Myocyte (in vitro differentiated cells): ENCODE results near the gene NUB1. TPM values are rescaled to one million over a fixed set of nuclear protein-coding genes. Genes with fewer than 3 reads are reported as not detected.

ENCODE experiments used
- DNase-seq: peaks from one replicate; pipeline ENCODE4 v3.0.0-alpha.2; 2012; ENCODE audit warnings: low read depth
- total RNA-seq: library from RNA; depleted of rRNA; stranded (reverse); fragments of >200 nt; gene quantifications from 2 replicates; pipeline ENCODE4 v1.2.3, GENCODE V29; 2014

The NUB1 gene
- total RNA-seq, 1 donor from 2014 or later: 60.7 TPM

- no peak for DNase-seq
These were observed 34.7 kb downstream of the NUB1 start for GRCh38 chr7:151376218-151376902.

GRCh38 chr7:151377406-151377805 lies 35.8 kb downstream of the NUB1 start:
- no peak for DNase-seq

GRCh38 chr7:151378011-151378410 lies 36.4 kb downstream of the NUB1 start:
- no peak for DNase-seq

- DNase-seq: no peak
These were observed 37.0 kb downstream of the NUB1 start for GRCh38 chr7:151378496-151379192.

GRCh38 chr7:151379193-151379520 lies 37.5 kb downstream of the NUB1 start:
- DNase-seq: no peak

- no peak for DNase-seq
These were observed 38.1 kb downstream of the NUB1 start for GRCh38 chr7:151379534-151380198.

GRCh38 chr7:151380199-151381097 lies 38.8 kb downstream of the NUB1 start:
- DNase-seq: no peak

- no peak for DNase-seq
These were observed 39.4 kb downstream of the NUB1 start for GRCh38 chr7:151381098-151381347.

- DNase-seq: no peak
These were observed 39.9 kb downstream of the NUB1 start for GRCh38 chr7:151381348-151382078.

- no peak for DNase-seq
These were observed 40.7 kb downstream of the NUB1 start for GRCh38 chr7:151382079-151382885.

GRCh38 chr7:151383638-151384351 lies 42.2 kb downstream of the NUB1 start:
- no peak for DNase-seq

GRCh38 chr7:151384352-151384697 lies 42.7 kb downstream of the NUB1 start:
- no peak for DNase-seq

GRCh38 chr7:151384776-151385625 lies 43.4 kb downstream of the NUB1 start:
- no peak for DNase-seq

- DNase-seq: no peak
These were observed 44.2 kb downstream of the NUB1 start for GRCh38 chr7:151385626-151386300.

- no peak for DNase-seq
These were observed 44.9 kb downstream of the NUB1 start for GRCh38 chr7:151386301-151387160.

- DNase-seq: no peak
These were observed 45.8 kb downstream of the NUB1 start for GRCh38 chr7:151387161-151388006.

GRCh38 chr7:151388007-151388297 lies 46.3 kb downstream of the NUB1 start:
- no peak for DNase-seq
